Prostate gland (tissue), 2 donors: Measurements from ENCODE around the gene PA2G4. TPM values are rescaled to one million over a fixed set of nuclear protein-coding genes. Genes with fewer than 3 reads are reported as not detected.

Source experiments
- DNase-seq: peaks from one replicate; pipeline ENCODE4 v3.0.0-alpha.2; 2019; ENCODE audit warnings: low spot score
- H3K27ac ChIP-seq, 2 donors: fragments of 200-600 bp; sonication (generic); 2 replicates each; pipeline ENCODE4 v1.5.1; 2017 to 2019
- H3K27me3 ChIP-seq: fragments of 200-600 bp; sonication (generic); replicated peaks from 2 replicates; pipeline ENCODE4 v1.5.1; 2019; ENCODE audit not compliant: insufficient read depth
- H3K36me3 ChIP-seq, 2 donors: fragments of 200-600 bp; sonication (generic); 1 replicate in 1 of 2; 2 replicates in 1 of 2; pipeline versions ENCODE4 v1.5.1 to v1.8.1; 2017 to 2019
- H3K4me1 ChIP-seq: fragments of 200-600 bp; sonication (generic); replicated peaks from 2 replicates; pipeline ENCODE4 v1.5.1; 2019
- H3K4me3 ChIP-seq, 2 donors: fragments of 200-600 bp; sonication (generic); 2 replicates each; pipeline ENCODE4 v1.5.1; 2017 to 2019
- H3K9me3 ChIP-seq: fragments of 200-600 bp; sonication (generic); 2 replicates; pipeline ENCODE4 v1.5.1; 2017
- POLR2A ChIP-seq: fragments of 450-650 bp; IDR thresholded peaks from one replicate; pipeline ENCODE4 v1.6.1; 2016; ENCODE audit warnings: antibody characterized with exemption, mild to moderate bottlenecking
- POLR2AphosphoS5 ChIP-seq: sonication (generic); formaldehyde crosslinking; IDR thresholded peaks from one replicate; pipeline ENCODE4 v1.6.1; 2017; ENCODE audit warnings: antibody characterized with exemption
- WGBS: methylation state at CpG from one replicate; pipeline ENCODE4 v1.1.5; 2018; 5-methylcytosine and 5-hydroxymethylcytosine counted together
- intact Hi-C: fragments of 100-400 bp; cut with DNase I; formaldehyde crosslinking; loops from one replicate; pipeline ENCODE4 v1.14.2; 2022
- total RNA-seq, 2 donors: library from RNA; depleted of rRNA; stranded (reverse); fragments of >200 nt; gene quantifications; one replicate each; pipeline ENCODE4 v1.1.0, GENCODE V29; 2016
- TF ChIP-seq, protein P1 (sequence below), 4 experiments: fragments of 200-600 bp in 2 of 4; fragments of 450-650 bp in 2 of 4; sonication (generic) in 2 of 4; IDR thresholded peaks; 1 replicate in 3 of 4; 2 replicates in 1 of 4; pipeline ENCODE4 v1.5.1; 2016 to 2019; ENCODE audit warnings: antibody characterized with exemption in 4 of 4, mild to moderate bottlenecking in 2 of 4, moderate library complexity in 2 of 4

PA2G4 gene
- total RNA-seq, 2 donors from 2014 or later: 75.0 to 93.3 TPM

DNA sequence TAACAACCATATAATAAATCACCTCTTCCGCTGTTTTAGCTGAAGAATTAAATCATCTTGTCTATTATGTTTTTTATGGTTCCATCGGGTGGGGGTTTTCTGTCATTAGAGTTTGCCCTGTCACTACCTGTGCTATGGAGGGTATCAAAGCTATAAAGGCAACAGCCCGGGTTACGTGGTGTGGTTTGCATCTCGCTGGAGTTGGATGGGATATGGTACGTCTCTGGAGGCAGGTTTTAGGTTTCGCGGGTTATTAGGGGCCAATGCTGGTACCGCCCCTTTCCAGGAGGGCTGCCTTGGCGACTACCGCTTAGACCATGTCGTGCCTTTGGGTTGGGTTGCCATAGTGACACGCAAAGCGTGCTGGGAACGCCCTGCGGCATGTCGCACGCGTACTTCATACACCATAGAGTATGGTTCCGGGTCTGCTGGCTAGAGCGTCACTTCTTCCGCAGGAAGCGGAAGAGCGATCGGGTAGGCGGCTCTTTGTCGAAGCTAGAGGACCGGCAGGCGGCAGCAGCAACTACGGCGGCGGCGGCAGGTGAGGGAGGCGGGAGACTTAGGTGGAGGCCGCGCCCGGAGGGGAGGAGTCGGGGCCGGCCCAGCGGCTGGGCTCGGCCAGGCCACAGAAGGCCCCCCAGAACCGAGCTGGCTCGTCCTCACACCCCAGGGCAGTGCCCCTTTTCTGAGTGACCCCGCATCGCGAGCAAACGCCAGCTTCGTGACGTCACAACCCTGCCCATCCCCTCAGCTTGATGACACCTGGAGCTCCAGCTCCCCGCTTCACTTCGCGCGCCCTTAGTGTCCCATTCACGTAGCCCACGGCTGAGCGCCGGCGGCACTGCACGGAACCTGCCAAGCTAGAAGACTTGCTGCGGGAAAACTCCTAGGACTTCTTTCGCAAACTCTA, 13.7 kb downstream of the PA2G4 start, which contains the start of gene ZC3H10:
Gene ZC3H10, plus strand, starts transcription at position 489 of the 910 bp plus-strand sequence. CDS start 2,297 bp downstream, outside the sequence.
- peak; percentile 97 for DNase-seq

DNA sequence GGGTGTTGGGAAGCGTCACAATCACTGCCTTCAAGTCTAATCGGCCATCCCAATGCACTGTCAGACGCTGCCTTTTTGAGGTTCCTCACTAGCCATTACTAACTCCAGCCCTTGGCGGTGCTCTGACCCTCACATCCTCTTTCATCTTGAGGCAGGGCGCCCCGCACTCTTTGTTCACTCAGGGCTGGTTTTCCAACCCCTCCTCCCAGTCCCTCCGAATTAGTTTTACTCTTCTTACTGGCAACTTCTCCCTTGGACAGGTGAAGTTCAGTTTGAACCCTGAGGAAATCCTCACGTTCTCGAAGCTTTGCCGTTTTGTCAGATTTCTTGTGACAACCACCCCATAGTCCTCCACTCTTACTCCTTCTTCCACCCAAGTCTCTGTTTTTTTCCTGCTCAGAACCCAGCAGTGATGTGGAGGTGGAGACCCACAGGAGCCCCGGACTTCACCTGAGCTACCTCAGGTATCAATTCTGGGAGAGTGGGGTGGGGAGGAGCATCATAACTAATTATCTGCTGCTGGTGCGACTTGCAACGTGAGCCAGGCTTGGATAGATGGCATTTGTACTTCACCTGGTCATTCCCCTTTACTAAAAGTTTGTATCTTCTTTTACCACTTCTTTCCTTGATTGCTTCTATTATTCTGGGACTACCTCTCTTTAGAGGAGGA, 14.5 kb downstream of the PA2G4 start:
- H3K36me3 ChIP-seq: no peaks in the 10 kb centered on the region
- peak overlapping the region; percentile 93 to 97 for H3K27ac ChIP-seq
- peak overlapping the region; percentile 61 for H3K4me3 ChIP-seq
- TF ChIP-seq POLR2AphosphoS5 (no peak), POLR2A (no peak)
- TF ChIP-seq, protein P1, sequence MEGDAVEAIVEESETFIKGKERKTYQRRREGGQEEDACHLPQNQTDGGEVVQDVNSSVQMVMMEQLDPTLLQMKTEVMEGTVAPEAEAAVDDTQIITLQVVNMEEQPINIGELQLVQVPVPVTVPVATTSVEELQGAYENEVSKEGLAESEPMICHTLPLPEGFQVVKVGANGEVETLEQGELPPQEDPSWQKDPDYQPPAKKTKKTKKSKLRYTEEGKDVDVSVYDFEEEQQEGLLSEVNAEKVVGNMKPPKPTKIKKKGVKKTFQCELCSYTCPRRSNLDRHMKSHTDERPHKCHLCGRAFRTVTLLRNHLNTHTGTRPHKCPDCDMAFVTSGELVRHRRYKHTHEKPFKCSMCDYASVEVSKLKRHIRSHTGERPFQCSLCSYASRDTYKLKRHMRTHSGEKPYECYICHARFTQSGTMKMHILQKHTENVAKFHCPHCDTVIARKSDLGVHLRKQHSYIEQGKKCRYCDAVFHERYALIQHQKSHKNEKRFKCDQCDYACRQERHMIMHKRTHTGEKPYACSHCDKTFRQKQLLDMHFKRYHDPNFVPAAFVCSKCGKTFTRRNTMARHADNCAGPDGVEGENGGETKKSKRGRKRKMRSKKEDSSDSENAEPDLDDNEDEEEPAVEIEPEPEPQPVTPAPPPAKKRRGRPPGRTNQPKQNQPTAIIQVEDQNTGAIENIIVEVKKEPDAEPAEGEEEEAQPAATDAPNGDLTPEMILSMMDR (IDR thresholded peaks at IDR 0.05): no peak
- no peaks in the 10 kb centered on the region for H3K27me3 ChIP-seq
- intact Hi-C loops: loop anchor here (1.0 to 5.0 kb wide), 3 partner anchors 38 to 106 kb away; partner anchors contain the start of genes MYL6 and NABP2
- H3K4me1 ChIP-seq: peaks cover 8% of the 10 kb centered on the region
- no peaks in the 10 kb centered on the region for H3K9me3 ChIP-seq
- DNase-seq: no peak
- 6% methylated on average over 13 of the region's 13 CpGs for whole genome bisulfite sequencing

More for the DNA sequence above, 13.7 kb downstream of the PA2G4 start, which contains the start of gene ZC3H10:
- TF ChIP-seq POLR2AphosphoS5 (peak; percentile 100), POLR2A (peak; percentile 88)
- TF ChIP-seq, protein P1 (IDR thresholded peaks at IDR 0.05): peak; percentile 45 to 94 (median 72)
- H3K36me3 ChIP-seq: no peaks in the 10 kb centered on the region
- peak within 1 kb of the TSS; percentile 61 for H3K4me3 ChIP-seq
- WGBS: under 1% methylated on average over 56 of the region's 61 CpGs
- no peaks in the 10 kb centered on the region for H3K9me3 ChIP-seq
- intact Hi-C loops: loop anchor here (2.0 to 5.0 kb wide), 2 partner anchors 39 to 107 kb away; partner anchors contain the start of genes MYL6 and NABP2
- H3K4me1 ChIP-seq: peaks cover 8% of the 10 kb centered on the region
- no peaks in the 10 kb centered on the region for H3K27me3 ChIP-seq
- H3K27ac ChIP-seq: peak within 1 kb of the TSS; percentile 93 to 97

DNA sequence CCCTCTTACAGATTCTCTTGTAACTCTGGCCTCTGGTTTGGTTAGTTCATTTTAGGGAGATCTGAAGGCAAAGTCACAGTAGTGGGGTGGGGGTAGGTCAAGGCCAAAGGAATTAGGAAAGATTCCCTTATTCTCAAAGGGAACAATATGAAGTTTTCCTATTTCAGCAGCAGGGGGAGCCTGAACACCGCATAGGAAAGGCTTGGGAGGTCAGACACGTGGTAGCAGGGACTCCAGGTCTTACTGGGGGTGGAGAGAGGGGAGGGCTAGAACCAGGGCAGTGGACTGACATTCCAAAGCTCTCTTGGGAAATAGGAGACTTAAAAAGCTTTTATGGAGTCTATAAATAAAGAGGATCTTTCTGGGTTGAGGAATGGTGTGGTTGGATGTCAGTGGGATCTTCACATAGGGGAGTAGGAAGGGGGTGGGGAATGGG, 15.0 kb downstream of the PA2G4 start:
- TF ChIP-seq POLR2A (no peak), POLR2AphosphoS5 (peak; percentile 85)
- TF ChIP-seq, protein P1 (IDR thresholded peaks at IDR 0.05): peak; percentile 66 to 95 (median 80)
- peak overlapping the region in 1 of 2 donors; percentile 61 for H3K4me3 ChIP-seq
- intact Hi-C loops: loop anchor here (1.0 to 5.0 kb wide), 3 partner anchors 38 to 105 kb away; partner anchors contain the start of genes MYL6 and NABP2
- H3K27me3 ChIP-seq: no peaks in the 10 kb centered on the region
- WGBS: 0% methylated on average over 2 of the region's 2 CpGs
- no peaks in the 10 kb centered on the region for H3K36me3 ChIP-seq
- peaks cover 8% of the 10 kb centered on the region for H3K4me1 ChIP-seq
- peak overlapping the region; percentile 93 to 97 for H3K27ac ChIP-seq
- DNase-seq: peak; percentile 68
- H3K9me3 ChIP-seq: no peaks in the 10 kb centered on the region

DNA sequence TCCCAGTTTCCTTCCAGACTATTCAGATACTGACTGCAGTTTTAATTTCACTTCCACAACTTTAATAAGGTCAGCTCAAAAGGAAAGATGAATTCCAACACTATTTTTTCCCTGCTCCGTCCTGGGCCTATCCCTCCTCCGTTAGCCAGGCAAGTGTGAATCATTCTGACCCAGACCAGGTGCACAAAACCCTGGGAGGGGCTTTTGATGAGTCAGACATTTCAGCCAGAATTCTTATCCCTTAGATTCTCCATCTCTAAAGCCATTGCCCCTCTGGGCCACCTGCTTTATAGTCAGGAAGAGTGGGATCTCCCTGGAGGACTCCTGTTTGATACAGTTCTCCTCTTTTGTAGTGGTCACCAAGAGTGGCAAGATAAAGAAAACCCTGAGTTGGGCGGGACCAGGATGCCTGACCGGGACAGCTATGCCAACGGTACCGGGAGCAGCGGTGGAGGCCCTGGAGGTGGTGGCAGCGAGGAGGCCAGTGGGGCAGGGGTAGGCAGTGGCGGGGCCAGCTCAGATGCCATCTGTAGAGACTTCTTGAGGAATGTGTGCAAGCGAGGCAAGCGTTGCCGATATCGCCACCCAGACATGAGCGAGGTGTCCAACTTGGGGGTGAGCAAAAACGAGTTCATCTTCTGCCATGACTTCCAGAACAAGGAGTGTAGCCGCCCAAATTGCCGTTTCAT, 15.9 kb downstream of the PA2G4 start:
- 85% methylated on average over 17 of the region's 17 CpGs for WGBS
- intact Hi-C loops: no loop called here
- Histone ChIP-seq H3K27ac (peak overlapping the region; percentile 93 to 97), H3K36me3 (no peaks in the 10 kb centered on the region), H3K9me3 (no peaks in the 10 kb centered on the region), H3K4me3 (no peak overlapping the region), H3K4me1 (peaks cover 8% of the 10 kb centered on the region), H3K27me3 (no peaks in the 10 kb centered on the region)
- DNase-seq: no peak
- TF ChIP-seq POLR2A (no peak), POLR2AphosphoS5 (no peak)
- TF ChIP-seq, protein P1 (IDR thresholded peaks at IDR 0.05): no peak
